ENCODE data around the gene AGBL1.

Gene AGBL1

DNA sequence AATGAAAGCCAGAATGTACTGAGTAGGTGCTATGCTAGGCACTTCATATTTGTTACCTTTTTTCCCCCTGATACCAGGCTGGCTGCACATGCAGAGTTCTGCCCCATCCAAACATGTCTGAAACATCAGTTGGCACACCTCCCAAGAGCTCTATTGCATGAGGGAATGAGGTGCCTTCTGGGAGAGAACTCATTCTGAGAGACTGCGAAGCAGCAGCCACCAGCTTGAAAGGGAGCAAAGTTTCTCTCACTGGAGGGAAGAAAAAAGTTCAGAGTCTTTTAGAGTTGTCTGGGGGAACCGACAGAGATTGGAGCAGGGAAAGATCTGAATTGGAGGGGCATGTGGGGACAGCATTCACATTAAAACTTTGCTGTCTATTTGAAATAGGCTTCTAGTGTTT is 84.1 kb downstream of the AGBL1 start:
- TF ChIP-seq ZNF274 (IDR thresholded peaks at IDR 0.05; ENCODE audit: low read depth, low read length) = no peak
- no peak overlapping the region for H3K4me3 ChIP-seq (ENCODE audit: low read length)

DNA sequence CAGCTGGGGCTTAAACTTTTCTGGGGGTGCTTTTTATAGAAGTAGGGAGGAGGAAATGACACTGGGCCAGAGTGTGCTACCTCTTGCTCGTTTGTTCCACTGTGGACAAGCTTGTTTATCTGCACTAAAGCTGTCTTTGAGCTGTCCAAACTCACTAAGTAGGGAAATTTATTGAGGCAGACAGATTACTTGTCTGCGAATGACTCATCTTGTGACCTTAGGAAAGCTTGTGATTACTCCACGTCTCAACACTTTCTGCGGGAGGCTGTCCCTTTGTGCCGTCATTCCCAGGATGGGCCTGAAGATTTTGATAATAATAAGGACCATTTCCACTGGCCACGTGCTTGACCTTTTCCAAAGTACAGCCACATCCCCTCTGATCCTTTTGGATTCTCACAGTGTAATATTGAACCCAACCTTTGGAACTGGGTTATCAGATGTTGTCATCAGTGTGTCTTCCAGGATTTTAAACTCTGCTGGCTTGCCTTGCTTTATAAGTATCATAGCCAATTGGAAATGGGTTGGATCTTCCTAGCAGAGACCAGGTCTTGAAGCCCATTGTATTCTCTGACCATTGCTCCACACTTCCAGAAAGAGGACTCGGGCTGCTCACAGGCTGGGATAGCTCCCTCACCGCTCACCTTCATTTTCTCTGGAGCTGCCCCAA is 84.7 kb downstream of the AGBL1 start:
- no peak overlapping the region for H3K4me3 ChIP-seq (ENCODE audit: low read length)
- no peak for TF ChIP-seq ZNF274 (IDR thresholded peaks at IDR 0.05; ENCODE audit: low read depth, low read length)

DNA sequence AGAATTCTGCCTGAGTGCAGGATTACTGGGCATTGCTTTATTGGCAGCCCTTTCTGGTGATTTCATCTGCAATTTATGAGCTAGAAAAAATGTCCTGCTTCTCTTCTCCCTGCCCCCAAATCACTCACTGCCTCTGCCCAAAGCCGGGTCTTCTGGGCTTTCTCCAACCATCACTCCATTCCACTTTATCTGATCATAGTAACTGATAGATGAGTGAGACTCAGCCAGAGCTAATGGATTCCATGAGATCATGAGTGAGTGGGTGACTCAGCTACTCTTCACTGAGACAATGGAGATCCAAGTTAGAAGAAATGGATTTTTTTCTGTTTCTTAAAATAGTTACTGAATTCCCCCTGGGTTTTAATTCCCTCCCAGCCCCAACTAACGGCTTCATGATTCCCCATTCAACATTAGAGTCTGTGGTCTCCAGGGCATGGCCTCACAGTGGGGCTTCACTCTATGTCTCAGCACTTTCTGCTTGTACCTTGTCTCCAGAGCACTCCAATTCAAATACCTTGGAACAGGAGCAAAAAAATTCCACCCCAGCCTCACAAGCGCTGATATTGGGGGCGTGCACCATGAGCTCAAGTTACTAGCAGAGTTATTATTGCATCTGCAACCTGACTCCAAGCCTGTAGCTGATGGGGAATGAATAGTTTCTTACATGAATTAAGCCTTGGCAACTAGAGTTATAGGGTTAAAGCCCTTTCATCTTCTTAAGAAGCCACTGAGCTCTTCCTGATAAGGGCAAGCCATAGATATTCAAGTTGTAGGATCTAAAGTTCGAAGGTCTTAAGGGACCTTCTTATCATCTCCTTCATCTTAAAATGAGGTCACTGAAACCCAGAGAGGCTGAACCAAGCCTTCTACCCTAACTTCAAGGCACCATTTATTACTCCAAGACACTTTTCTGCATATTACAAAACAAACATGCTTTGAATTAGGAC is 85.9 kb downstream of the AGBL1 start:
- no peak for TF ChIP-seq ZNF274 (IDR thresholded peaks at IDR 0.05; ENCODE audit: low read depth, low read length)
- no peak overlapping the region for H3K4me3 ChIP-seq (ENCODE audit: low read length)

DNA sequence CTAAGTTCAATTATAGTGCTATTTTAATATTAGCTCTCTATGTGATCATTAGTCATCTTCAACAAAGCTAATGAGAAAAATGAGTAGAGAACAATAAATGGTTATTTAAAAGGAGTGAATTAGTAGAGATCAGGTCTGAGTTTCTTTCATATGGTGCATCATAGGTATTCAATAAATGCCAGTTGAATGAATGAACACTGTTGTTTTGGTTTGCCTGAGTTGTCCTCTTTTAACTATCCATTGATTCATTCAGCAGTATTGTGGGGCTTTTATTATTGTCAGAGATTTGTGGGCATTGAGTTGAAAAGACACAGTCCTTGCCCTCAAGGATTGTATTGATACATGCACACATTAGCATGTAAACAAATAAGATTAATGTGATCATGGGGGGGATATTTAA is 88.2 kb downstream of the AGBL1 start:
- no peak overlapping the region for H3K4me3 ChIP-seq (ENCODE audit: low read length)
- no peak for TF ChIP-seq ZNF274 (IDR thresholded peaks at IDR 0.05; ENCODE audit: low read depth, low read length)

DNA sequence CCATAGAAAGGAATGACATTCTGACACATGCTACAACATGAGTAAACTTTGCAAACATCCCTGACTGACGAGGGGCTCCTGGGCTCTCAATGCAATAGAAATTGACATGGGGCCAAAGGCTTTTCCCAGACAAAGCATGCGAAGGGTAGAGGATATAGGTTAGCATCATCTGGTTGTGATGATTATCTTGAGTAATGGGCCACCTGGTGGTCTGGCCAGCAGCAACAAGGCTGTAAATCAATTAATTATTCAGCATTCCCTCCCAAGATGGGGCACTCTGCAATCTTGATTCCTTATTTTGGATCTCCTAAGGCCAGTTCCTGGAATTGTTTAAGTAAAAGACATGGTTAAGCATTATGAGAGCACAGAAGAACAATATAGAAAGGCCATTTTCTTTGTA is 99.2 kb downstream of the AGBL1 start:
- no peak overlapping the region for H3K4me3 ChIP-seq (ENCODE audit: low read length)
- TF ChIP-seq ZNF274 (IDR thresholded peaks at IDR 0.05; ENCODE audit: low read depth, low read length) = no peak

DNA sequence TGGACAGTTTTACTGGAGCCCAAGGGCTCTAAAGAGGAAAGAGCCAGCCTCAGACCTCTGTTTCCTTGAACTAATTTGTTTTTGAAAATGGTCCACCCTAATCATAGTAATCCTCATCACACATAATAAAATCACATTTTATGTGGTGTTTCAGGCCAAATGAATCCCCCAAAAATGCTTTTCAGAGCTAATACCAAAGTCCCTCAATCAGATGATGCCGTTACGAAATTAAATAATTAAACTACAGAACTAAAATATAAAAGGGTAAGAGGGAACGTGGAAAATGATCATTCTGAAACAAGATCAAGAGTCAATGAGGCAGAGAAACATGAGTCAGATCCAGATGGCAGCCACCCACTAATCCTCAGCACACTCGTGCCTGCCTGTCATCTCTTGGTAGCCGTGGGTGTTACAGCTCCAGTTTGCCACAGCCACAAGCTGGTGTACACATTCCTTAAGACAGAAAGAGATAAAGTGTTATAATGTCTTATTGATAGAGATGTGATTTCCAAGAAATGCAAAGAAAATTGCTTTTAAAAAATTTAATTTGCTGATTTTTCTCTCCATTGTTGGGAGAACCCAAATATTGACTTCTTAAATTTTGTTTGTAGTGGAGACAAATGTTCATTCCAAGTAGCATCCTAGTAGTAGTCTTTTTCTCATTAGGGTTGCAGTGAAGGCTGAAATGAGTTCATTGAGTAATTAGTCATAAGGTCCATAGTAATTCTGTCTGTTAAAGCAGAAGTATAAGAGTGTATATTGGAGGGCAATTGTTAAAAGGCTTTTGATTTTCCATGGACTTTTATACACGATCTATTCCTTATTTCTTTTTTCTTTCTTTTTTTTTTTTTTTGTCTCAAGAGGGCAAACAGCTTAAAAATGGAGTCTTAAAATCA is 104.2 kb downstream of the AGBL1 start:
- H3K4me3 ChIP-seq (ENCODE audit: low read length) = no peak overlapping the region
- TF ChIP-seq ZNF274 (IDR thresholded peaks at IDR 0.05; ENCODE audit: low read depth, low read length) = no peak

DNA sequence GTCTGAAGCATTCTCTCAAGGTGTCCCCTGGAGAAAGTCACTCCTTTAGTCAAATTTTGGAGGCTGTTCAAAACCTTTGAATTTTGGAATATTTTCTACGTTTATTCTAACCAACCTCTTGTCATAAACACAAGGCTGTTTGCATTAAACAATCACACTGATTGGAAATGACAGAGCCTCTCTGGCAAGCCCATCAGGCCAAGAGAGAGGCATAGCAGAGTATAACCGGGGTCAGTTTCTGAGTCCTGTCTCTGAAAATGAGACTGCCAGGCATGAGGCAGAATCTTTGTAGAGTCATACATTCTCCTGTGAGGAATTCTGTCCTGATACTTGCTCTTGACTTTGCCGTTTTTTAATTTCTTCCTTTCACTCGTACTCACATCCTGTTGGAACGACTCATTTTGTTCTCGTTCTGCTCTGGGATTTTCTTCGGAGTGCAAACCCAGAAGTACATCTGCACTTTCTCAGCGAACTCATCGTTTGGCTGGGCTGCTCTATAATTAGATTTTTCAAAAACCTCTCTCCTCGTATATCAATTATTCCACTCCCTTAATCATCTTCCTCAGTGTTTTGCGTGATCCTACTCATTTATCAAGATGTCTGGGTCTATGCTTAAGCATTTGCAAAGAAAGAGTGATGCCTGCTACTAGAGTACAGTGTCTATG is 114.2 kb downstream of the AGBL1 start:
- H3K4me3 ChIP-seq (ENCODE audit: low read length) = no peak overlapping the region
- no peak for TF ChIP-seq ZNF274 (IDR thresholded peaks at IDR 0.05; ENCODE audit: low read depth, low read length)

DNA sequence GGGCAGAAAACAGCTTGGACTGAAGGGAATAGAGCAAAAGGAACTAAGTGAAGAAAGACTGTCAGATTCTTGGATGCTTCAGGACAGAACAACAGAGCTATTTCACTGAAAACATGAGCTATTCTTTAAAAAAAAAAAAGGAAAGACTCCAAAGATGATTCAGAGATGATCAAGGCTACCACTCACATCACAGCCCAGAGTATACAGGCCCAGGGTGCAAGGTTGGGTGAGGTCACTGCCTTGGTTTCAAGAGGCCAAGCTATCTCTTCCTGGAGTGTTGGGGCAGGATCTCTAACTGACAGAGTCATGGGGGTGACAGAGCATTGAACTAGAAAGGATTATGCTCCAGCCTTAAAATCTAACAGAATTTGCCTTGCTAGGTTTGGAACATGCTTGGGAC is 118.1 kb downstream of the AGBL1 start:
- no peak overlapping the region for H3K4me3 ChIP-seq (ENCODE audit: low read length)
- TF ChIP-seq ZNF274 (IDR thresholded peaks at IDR 0.05; ENCODE audit: low read depth, low read length) = no peak

DNA sequence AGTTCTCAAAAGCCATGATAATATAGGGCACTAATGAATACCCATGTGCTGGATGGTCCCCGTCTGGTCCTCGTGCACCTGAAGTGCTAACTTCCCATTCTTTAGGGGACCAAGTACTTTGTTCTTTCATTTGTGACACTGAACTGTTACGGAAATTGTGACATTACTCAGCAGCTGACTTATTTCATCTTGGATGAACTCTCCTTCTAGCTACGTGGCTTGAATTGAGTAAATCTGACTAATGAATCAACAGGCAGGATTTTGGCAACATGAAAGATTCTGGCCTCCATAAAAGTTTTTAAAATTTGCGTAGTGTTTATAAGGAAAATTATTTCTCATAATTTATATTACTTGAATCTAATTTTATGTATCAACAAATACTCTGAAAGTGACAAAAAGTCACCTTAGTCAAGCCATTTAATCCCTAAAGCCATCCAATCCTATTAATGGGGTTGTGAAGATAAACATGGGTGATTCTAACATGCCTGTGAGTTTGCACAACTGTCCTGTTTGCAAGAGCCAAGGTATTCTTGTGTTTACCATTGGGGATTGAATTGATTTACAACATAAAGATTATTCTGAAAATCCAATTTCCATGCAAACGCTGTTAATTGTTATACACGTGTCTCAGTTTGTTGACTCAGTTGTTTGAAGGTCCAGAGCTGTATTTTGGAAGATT is 119.9 kb downstream of the AGBL1 start:
- no peak overlapping the region for H3K4me3 ChIP-seq (ENCODE audit: low read length)
- TF ChIP-seq ZNF274 (IDR thresholded peaks at IDR 0.05; ENCODE audit: low read depth, low read length) = no peak

DNA sequence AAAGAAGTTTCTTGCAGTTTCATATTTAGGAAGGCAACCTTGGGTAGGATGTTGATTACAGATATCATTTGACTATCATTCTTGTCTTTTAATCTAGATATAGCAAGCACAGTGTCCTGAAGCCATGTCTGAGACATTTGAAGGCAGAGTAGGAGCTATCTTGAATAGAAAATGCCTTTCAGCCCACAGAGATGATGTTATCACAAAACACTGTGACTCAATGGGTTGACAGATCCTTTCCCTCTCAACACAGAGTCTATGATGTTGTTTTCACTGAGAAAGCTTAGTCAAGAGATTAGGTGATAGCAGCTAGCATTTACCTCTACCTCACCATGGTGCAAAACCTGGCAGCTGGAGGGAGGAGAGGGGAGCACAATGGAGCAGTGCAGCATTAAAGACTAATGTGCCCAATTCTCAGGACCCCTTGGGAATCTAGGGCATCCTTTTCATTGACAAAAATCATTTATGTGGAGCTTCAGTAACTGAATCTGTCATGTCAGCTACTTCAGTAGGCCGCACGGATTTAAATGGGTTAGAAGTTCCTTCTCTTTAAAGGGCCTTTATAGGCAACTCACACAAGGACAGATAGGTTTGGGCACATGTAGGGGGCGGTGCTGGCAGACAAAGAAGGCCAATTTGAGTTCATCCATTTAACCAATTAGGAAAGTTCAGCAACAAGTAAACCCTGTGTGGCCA is 121.8 kb downstream of the AGBL1 start:
- no peak overlapping the region for H3K4me3 ChIP-seq (ENCODE audit: low read length)
- TF ChIP-seq ZNF274 (IDR thresholded peaks at IDR 0.05; ENCODE audit: low read depth, low read length) = no peak

DNA sequence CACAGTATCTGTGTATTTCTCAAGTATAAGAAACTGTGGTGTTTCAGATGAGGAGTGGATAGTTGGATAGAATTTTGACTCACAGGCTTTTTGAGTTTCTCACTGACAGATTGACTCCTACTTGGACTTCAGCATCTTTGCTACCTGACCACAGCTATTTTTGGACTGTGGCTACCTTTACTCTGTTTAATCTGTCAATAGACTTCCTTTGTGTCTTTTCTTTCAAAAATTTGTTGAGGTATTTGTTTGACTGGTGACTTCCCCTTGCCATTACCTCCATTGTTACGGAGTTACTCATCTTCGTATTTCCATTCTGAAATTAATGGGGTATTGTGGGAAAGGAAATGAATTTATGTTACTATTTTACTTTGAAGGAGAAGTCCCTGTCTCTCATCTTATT is 123.8 kb downstream of the AGBL1 start:
- no peak overlapping the region for H3K4me3 ChIP-seq (ENCODE audit: low read length)
- no peak for TF ChIP-seq ZNF274 (IDR thresholded peaks at IDR 0.05; ENCODE audit: low read depth, low read length)

DNA sequence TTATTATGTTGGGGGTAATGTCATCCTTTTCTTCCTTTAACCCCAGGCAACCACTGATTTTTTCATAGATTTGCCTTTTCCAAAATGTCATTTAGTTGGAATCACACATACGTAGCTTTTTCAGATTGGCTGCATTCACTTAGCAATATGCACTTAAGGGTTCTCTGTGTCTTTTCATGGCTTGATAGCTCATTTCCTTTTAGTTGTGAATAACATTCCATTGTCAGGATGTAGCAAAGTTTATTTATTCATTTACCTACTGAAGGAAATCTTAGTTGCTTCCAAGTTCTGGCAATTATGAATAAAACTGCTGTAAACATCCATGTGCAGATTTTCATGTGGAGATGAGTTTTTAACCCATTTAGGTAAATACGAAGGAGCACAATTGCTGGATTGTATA is 125.4 kb downstream of the AGBL1 start:
- TF ChIP-seq ZNF274 (IDR thresholded peaks at IDR 0.05; ENCODE audit: low read depth, low read length) = no peak
- H3K4me3 ChIP-seq (ENCODE audit: low read length) = no peak overlapping the region

DNA sequence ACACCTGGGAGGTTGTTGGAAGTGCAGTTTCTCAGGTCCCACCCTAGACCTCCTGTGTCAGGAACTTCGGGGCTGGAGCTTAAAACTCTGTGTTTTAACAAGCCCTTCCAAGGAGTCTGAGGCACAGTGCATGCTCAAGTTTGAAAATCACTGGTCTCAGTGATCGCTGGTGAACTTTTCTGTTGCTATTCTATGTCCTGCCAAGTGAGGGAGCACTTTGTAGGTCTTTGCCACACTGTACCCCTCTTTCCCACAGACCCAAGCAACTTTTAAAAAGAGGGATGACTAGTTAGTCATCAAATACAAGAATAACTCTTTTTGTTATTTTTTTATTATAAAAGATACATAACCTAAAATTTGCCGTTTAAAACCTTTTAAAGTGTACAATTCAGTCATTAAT is 133.7 kb downstream of the AGBL1 start:
- no peak for TF ChIP-seq ZNF274 (IDR thresholded peaks at IDR 0.05; ENCODE audit: low read depth, low read length)
- H3K4me3 ChIP-seq (ENCODE audit: low read length) = no peak overlapping the region

All from GM08714 (cell line).